Retinal pigment epithelial cell (primary cell): ENCODE results near the gene OR9I1.

Source experiments
- DNase-seq: peaks from one replicate; pipeline ENCODE4 v3.0.0-alpha.2; 2010; ENCODE audit warnings: low read depth
- H3K4me3 ChIP-seq: 2 replicates; pipeline ENCODE4 v1.5.1; 2011; ENCODE audit warnings: mild to moderate bottlenecking, low read length, control low read depth, moderate library complexity
- CTCF ChIP-seq: conservative IDR thresholded peaks from 2 replicates; pipeline ENCODE4 v1.5.1; 2011; ENCODE audit warnings: low read depth, low read length, control low read depth, inconsistent platforms

OR9I1 gene

DNA sequence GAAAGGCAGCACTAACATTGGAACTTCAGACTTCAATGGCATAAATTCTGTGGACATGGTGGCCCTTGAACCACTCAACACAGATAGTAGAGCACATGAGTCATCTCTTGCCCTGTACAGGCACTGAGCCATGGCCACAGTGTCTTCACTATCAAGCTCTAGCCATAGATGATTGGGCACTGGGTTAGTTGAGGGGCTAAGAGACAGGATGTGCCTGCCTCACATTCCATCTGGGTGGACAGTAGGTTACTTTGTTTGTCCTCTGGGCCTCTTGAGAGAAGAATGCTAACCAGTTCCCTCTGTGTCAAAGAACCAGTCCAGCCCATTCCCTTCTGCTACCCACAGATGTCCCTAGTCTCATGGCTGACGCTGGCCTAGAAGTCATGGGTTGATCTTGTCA, 54.7 kb downstream of the OR9I1 start:
- H3K4me3 ChIP-seq: no peak overlapping the region
- no peak for TF ChIP-seq CTCF
- no peak for DNase-seq

- TF ChIP-seq CTCF: peak; percentile 4
- no peak for DNase-seq
- H3K4me3 ChIP-seq: no peak overlapping the region
Measured at GRCh38 chr11:58068655-58069054, 56.7 kb downstream of the OR9I1 start.

GRCh38 chr11:58067685-58068084, 57.6 kb downstream of the OR9I1 start:
- H3K4me3 ChIP-seq: no peak overlapping the region
- DNase-seq: no peak
- no peak for TF ChIP-seq CTCF
